Measurements from ENCODE around the gene C16orf54.
"Not testable (repeated sequence)": the region's sequence is repeated elsewhere in the genome, so short reads cannot be mapped to it uniquely, and the experiment has no call there.

C16orf54 gene, protein sequence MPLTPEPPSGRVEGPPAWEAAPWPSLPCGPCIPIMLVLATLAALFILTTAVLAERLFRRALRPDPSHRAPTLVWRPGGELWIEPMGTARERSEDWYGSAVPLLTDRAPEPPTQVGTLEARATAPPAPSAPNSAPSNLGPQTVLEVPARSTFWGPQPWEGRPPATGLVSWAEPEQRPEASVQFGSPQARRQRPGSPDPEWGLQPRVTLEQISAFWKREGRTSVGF

DNA sequence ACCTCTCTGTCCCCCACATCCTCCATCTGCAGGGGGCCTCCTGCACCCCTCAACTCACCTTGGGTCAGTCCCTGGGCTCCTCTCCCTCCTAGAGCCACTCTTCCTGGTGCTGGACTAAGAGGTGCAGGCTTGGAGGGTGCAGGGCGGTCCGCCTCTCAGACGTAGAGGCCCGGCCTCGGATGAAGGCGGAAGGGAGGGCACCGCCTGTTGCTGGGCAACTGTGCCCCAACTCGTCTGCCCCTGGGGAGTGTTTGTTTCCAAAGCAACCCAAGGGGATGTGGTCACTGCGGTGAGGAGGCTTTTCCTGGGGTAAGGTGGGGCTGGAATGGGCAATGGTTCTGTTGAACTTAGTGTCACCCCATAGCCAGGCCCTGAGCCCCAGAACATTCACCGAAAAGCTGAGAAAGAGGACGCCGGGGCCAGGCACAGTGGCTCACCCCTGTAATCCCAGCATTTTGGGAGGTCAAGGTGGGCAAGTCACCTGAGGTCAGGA lies at the start of gene C16orf54:
Gene C16orf54, minus strand, starts transcription at position 138 of the 493 bp plus-strand sequence. CDS start 1,039 bp downstream, outside the sequence.
- DNase-seq = peak; percentile 29 to 81 (median 55)

GRCh38 chr16:29794231-29794710 lies 48.5 kb upstream of the C16orf54 start:
- no peak for DNase-seq

GRCh38 chr16:29793153-29793552 lies 47.4 kb upstream of the C16orf54 start:
- not testable (repeated sequence) for DNase-seq

- no peak for DNase-seq
These were observed 46.3 kb upstream of the C16orf54 start for GRCh38 chr16:29791845-29792807.

GRCh38 chr16:29790949-29791844 lies 45.4 kb upstream of the C16orf54 start:
- DNase-seq = no peak

DNA sequence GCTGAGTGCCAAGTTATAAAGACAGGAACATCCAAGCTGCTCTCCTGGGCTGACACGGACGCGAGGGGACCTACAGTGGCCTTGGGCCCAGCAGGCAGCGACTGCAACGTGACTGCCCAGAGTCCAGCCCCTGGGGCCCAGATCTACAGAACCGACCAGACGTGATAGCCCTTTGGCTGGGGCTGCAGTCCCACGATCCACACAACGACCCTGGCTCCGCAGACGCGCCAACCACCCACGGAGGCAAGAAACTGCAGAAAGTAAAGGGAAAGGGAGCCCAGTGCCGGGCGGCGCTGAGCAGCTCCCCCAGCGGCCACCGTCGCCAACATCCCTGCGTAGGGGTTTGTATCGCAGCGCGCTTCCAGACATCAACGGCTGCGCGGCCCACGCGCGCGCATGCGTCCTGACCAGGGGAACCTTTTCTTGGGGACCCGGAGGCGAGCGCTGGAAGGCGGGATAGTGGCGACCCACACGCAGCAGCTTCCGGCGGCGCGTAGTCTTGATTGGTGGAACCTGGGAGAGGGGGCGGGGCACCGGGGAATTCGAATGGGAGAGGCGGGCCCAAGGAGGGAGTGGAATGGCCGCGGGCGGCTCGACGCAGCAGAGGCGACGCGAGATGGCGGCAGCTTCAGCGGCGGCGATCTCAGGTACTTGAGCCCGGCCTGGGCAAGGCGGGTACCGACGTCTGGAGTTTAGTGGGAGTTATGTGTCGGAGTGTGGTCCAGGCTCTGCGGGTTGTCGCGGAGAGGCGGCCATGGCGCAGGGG lies 44.6 kb upstream of the C16orf54 start, which contains the start of gene KIF22:
Gene KIF22, plus strand, starts transcription at position 569 of the 766 bp plus-strand sequence. Its CDS starts 9 bp downstream, at position 578.
- DNase-seq = peak; percentile 98 to 99 (median 99)

DNA sequence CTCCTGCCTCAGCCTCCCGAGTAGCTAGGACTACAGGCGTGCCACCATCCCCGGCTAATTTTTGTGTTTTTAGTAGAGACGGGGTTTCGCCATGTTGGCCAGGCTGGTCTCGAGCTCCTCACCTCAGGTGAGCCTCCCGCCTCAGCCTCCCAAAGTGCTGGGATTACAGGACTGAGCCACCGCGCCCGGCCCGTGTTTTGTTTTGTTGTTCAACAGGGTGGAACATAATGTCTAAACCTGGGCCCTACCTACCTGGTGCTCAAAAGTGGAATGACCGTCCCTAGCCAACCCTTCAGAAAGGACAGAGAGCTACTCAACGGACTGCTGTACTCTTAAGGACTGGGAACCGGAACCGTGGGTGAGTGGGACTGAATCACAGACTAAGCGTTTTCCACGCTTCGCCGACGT lies 44.0 kb upstream of the C16orf54 start:
- no peak for DNase-seq

DNA sequence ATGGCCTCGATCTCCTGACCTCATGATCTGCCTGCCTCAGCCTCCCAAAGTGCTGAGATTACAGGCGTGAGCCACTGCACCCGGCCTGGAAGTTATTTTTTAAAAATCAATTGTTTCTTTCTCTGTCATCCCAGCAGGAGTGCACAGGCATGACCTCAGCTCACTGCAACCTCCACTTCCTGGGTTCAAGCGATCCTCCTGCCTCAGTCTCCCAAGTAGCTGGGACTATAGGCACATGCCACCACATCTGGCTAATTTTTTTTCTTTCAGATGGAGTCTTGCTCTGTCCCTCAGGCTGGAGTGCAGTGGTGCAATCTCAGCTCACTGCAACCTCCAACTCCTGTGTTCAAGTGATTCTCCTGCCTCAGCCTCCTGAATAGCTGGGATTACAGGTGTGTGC lies 41.4 kb upstream of the C16orf54 start:
- DNase-seq = not testable (repeated sequence)

DNA sequence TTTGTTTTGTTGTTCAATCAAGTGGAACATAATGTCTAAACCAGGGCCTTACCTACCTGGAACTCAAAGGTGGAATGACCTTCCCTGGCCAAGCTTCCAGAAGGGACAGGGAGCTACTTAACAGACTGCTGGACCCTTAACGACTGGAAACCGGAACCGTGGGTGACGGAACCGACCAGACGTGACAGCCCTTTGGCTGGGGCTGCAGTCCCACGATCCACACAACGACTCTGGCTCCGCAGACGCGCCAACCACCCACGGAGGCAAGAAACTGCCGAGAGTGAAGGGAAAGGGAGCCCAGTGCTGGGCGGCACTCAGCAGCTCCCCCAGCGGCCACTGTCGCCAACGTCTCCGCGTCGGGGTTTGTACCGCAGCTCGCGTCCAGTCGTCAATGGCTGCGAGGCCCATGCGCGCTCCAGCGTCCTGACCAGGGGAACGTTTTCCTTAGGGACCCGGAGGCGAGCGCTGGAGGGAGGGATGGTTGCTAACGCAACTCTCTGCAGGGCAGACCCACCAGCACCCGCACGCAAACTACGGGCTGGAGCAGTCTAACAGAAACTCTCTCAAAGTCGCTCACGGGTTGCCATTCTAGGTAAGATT lies 39.2 kb upstream of the C16orf54 start:
- peak; percentile 47 to 58 (median 56) for DNase-seq

GRCh38 chr16:29784157-29784556 lies 38.4 kb upstream of the C16orf54 start:
- DNase-seq = no peak

DNA sequence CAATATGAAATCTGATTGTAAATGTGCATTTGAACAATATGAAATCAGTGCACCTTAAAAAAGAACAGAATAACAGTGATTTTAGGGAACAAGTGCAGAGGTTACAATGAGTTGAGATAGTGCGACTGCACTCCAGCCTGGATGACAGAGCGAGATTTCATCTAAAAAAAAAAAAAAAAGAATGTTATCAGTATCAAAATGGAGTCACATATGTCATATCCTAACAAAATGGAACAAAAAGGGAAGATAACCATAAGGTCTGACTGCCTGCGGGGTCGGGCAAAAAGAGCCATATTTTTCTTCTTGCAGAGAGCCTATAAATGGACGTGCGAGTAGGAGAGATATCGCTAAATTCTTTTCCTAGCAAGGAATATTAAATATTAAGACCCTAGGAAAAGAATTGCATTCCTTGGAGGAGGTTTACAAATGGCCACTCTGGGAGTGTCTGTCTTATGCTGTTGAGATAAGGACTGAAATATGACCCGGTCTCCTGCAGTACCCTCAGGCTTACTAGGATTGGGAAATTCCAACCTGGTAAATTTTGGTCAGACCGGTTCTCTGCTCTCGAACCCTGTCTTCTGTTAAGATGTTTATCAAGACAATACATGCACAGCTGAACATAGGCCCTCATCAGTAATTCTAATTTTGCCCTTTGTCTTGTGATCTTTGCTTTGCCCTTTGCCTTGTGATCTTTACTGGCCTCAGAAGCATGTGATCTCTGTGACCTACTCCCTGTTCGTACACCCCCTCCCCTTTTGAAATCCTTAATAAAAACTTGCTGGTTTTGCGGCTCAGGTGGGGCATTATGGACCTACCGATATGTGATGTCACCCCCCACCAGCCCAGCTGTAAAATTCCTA lies 37.5 kb upstream of the C16orf54 start:
- DNase-seq = not testable (repeated sequence)

- DNase-seq = no peak
These were observed 33.7 kb upstream of the C16orf54 start for GRCh38 chr16:29779474-29779873.

- DNase-seq = no peak
These were observed 32.0 kb upstream of the C16orf54 start, which contains the start of gene ZG16 for GRCh38 chr16:29777576-29778350. Gene ZG16, plus strand, starts transcription at chr16:29778256. Its CDS starts 1,011 bp downstream, at chr16:29779267.

DNA sequence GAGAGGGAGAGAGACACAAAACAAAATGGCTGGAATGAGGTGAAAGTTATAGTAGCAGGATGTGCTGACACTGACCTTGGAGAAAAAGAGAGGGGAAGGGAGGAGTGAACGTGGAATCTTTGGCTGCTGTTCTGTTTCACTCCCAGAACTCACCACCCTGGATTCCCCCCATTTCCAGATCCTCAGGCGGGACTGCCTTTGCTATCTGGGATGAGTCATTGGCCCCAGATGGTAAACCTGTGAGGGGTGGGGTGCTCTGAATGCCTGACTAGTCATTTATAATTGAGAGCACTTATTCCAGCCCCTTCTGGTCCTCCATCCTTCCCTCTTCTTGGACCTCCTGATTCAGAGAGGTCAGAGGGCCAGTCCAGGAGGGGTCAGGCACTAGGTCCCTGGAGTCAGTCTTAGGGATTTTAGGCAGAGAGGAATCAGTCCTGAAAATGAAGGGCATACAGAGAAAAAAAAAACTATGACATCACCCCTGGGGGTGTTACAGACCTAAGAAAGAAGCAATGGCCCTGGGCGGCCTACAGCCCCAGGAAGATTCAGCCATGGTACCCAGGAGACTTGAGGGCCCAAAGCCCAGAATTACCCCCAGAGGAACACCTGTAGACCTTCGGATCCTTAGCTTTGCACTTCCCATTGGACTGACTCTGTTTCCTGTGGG lies 30.1 kb upstream of the C16orf54 start:
- no peak for DNase-seq

GRCh38 chr16:29774730-29775129 lies 28.9 kb upstream of the C16orf54 start:
- DNase-seq = no peak

GRCh38 chr16:29772330-29772729 lies 26.5 kb upstream of the C16orf54 start:
- not testable (repeated sequence) for DNase-seq

GRCh38 chr16:29770250-29770929 lies 24.6 kb upstream of the C16orf54 start:
- no peak for DNase-seq

DNA sequence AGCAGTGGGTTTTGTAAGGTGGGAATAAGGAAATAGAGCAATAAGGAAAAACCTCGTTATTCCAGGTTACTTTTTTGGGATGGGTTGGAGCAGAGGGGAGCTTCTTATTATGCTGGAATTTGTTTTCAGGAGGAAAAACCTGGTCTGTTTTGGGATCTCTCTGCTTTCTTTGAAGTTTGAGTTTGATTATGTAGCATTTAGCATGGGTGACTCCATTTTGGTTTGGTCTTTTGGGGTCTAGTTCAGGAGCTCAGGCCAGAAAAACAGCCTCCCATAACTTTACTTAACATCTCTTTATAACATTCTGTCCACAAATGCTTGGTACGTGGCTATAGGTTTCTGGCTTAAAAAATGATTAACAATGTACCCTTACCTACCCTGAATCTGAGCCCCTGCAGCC lies 23.7 kb upstream of the C16orf54 start:
- DNase-seq = no peak

Data from activated CD4-positive, CD25-positive, alpha-beta regulatory T cell (primary cell).